ENCODE data around the gene RNF144B. TPM values are rescaled to one million over a fixed set of nuclear protein-coding genes. Genes with fewer than 3 reads are reported as not detected.
A peak's percentile ranks its signal among the peaks of the same experiment; 100 is the strongest.

RNF144B gene
- total and polyA plus RNA-seq, 9 of the 15 experiments (the other 6 are each of a cell fraction or from before 2014, with no cell fraction given): 0.01 TPM; not detected in 8

DNA sequence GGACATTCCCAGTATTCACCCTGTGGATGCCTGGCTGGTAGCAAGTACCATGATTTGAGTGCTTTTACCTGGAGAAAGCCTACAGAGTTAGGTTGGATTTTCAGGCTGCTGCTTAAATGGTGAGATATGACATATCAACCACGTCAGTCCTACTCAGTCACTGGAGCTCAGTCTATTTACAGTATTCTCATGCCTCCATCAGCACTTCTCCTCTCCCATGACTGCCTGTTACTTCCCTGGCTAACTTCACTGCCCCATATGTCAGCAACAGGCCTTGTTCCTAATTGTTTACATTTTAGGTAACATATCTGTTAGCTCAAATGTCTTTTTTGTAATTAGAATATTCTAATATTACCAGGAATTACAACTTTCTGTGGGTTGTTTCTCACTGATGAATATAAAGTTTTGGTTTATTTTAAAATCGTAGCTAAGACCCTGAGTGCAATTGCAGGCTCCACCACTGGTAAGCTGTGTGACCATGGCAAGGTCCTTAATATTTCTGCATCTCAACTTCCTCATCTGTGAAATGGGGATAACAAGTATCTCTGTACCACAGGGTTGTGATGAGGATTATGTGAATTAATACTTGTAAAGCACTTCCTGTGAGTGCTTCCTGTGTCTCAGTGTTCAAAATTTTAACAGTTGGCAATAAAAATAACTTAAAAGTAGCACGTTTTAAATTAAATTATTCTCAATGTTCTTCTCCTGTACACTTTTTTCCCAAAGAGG, 54.3 kb downstream of the RNF144B start:
- no peak for FAIRE-seq
- no peak overlapping the region for H3K4me3 ChIP-seq
- H3K27ac ChIP-seq (ENCODE audit: extremely low read depth, low read depth, low read length): no peak overlapping the region
- in situ Hi-C loops (cut with MboI): no loop called here
- WGBS (ENCODE audit: insufficient coverage, low coverage, missing lambda C conversion rate): 2% methylated on average over 3 of the region's 3 CpGs
- H3K4me2 ChIP-seq (ENCODE audit: insufficient read depth, low read length): no peak overlapping the region
- CTCF ChIA-PET (ENCODE audit: low intra/inter-chr PET ratio): no interaction called here
- H3K36me3 ChIP-seq (ENCODE audit: control insufficient read depth, insufficient read depth, low read length): no peaks in the 10 kb centered on the region
- H3K9me1 ChIP-seq (ENCODE audit: control insufficient read depth, insufficient read depth, low read length): no peaks in the 10 kb centered on the region
- TF ChIP-seq STAT5B (CRISPR knock-in tag; IDR thresholded peaks at IDR 0.05): no peak
- TF ChIP-seq ZNF274 (IDR thresholded peaks at IDR 0.05; ENCODE audit: borderline replicate concordance, low read depth, low read length): no peak
- TF ChIP-seq ZC3H4 (CRISPR knock-in tag; IDR thresholded peaks at IDR 0.05; ENCODE audit: borderline replicate concordance): no peak
- peak; percentile 72 for TF ChIP-seq RBM25 (IDR thresholded peaks at IDR 0.05; ENCODE audit: low read depth, low read length, severe bottlenecking)
- H2AFZ ChIP-seq (ENCODE audit: low read depth, low read length): no peak overlapping the region
- intact Hi-C loops (cut with micrococcal nuclease): no loop called here
- H3K27me3 ChIP-seq (ENCODE audit: control insufficient read depth in 2 of 2, insufficient read depth in 2 of 2, low read length in 2 of 2): no peaks in the 10 kb centered on the region
- H3K9me3 ChIP-seq (replicated peaks; ENCODE audit: control insufficient read depth, insufficient read depth, low read depth, low read length): no peaks in the 10 kb centered on the region
- no peaks in the 10 kb centered on the region for H4K20me1 ChIP-seq (replicated peaks; ENCODE audit: control insufficient read depth, insufficient read depth, low read length)
- no peak for DNase-seq (ENCODE audit: extremely low read depth in 1 of 4, low spot score in 3 of 4)
- H3K79me2 ChIP-seq (ENCODE audit: control insufficient read depth, insufficient read depth, low read length): no peaks in the 10 kb centered on the region
- no peak for ATAC-seq
- POLR2A ChIA-PET: no interaction called here
- H3K4me1 ChIP-seq (replicated peaks in 1 of 2; ENCODE audit: control insufficient read depth in 2 of 2, insufficient read depth in 2 of 2, low read length in 2 of 2): no peaks in the 10 kb centered on the region
- no peak overlapping the region for H3K9ac ChIP-seq (ENCODE audit: insufficient read depth in 1 of 2, low read depth in 2 of 2, low read length in 2 of 2)
- no TSS peak for BruUV-seq (replicated peaks)

DNA sequence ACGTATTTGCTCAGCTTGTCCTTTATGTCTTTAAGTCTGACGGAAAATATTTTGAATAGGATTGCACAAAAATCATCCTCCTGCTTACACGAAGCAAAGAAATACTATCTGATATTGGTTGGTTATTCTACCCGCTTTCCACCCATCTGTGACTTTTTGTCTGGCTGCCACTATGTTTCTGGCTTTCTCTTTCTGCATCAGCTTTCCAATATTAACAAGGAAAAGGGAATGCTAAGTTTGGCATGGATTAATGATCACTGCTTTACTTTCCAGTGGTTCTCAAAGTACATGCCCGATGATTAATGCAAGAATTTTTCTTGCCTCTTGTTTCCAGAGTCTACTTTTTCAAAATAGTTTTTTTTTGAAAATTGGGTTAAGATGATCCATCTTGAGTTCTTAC, 57.0 kb downstream of the RNF144B start:
- intact Hi-C loops (cut with micrococcal nuclease) (no loop called here), in situ Hi-C loops (cut with MboI) (no loop called here)
- CTCF ChIA-PET (ENCODE audit: low intra/inter-chr PET ratio): no interaction called here
- H3K9me1 ChIP-seq (ENCODE audit: control insufficient read depth, insufficient read depth, low read length): no peaks in the 10 kb centered on the region
- no peaks in the 10 kb centered on the region for H3K27me3 ChIP-seq (ENCODE audit: control insufficient read depth in 2 of 2, insufficient read depth in 2 of 2, low read length in 2 of 2)
- no peak overlapping the region for H3K4me3 ChIP-seq
- POLR2A ChIA-PET: interaction anchor here (0.7 kb wide), 1 partner anchor 1079 kb away, joined by 3 read pairs; no protein-coding TSS in a partner anchor
- FAIRE-seq (no peak), DNase-seq (ENCODE audit: extremely low read depth in 1 of 4, low spot score in 3 of 4) (no peak), ATAC-seq (no peak)
- no peaks in the 10 kb centered on the region for H3K79me2 ChIP-seq (ENCODE audit: control insufficient read depth, insufficient read depth, low read length)
- no peaks in the 10 kb centered on the region for H3K9me3 ChIP-seq (replicated peaks; ENCODE audit: control insufficient read depth, insufficient read depth, low read depth, low read length)
- 1% methylated on average over 5 of the region's 5 CpGs for WGBS (ENCODE audit: insufficient coverage, low coverage, missing lambda C conversion rate)
- no peaks in the 10 kb centered on the region for H4K20me1 ChIP-seq (replicated peaks; ENCODE audit: control insufficient read depth, insufficient read depth, low read length)
- H3K27ac ChIP-seq (ENCODE audit: extremely low read depth, low read depth, low read length): no peak overlapping the region
- H3K36me3 ChIP-seq (ENCODE audit: control insufficient read depth, insufficient read depth, low read length): no peaks in the 10 kb centered on the region
- no peak overlapping the region for H3K4me2 ChIP-seq (ENCODE audit: insufficient read depth, low read length)
- H2AFZ ChIP-seq (ENCODE audit: low read depth, low read length): no peak overlapping the region
- no TSS peak for BruUV-seq (replicated peaks)
- H3K4me1 ChIP-seq (replicated peaks in 1 of 2; ENCODE audit: control insufficient read depth in 2 of 2, insufficient read depth in 2 of 2, low read length in 2 of 2): no peaks in the 10 kb centered on the region
- no peak overlapping the region for H3K9ac ChIP-seq (ENCODE audit: insufficient read depth in 1 of 2, low read depth in 2 of 2, low read length in 2 of 2)
- no peak for TF ChIP-seq ZNF766 (CRISPR knock-in tag; conservative IDR thresholded peaks at IDR 0.05)
- no peak for TF ChIP-seq ETV1 (tag; conservative IDR thresholded peaks at IDR 0.05; ENCODE audit: low read depth)
- no peak for TF ChIP-seq ZNF668 (CRISPR knock-in tag; IDR thresholded peaks at IDR 0.05)
- TF ChIP-seq EWSR1 (IDR thresholded peaks at IDR 0.05; ENCODE audit: borderline replicate concordance, low read depth, partially characterized antibody): no peak
- no peak for TF ChIP-seq MCM5 (IDR thresholded peaks at IDR 0.05; ENCODE audit: low read depth)
- no peak for TF ChIP-seq SRSF9 (IDR thresholded peaks at IDR 0.05; ENCODE audit: borderline replicate concordance, low read depth, low read length)
- no peak for TF ChIP-seq ZBTB7A (IDR thresholded peaks at IDR 0.05; ENCODE audit: borderline replicate concordance, control insufficient read depth, low read depth, low read length)
- TF ChIP-seq, protein P1, sequence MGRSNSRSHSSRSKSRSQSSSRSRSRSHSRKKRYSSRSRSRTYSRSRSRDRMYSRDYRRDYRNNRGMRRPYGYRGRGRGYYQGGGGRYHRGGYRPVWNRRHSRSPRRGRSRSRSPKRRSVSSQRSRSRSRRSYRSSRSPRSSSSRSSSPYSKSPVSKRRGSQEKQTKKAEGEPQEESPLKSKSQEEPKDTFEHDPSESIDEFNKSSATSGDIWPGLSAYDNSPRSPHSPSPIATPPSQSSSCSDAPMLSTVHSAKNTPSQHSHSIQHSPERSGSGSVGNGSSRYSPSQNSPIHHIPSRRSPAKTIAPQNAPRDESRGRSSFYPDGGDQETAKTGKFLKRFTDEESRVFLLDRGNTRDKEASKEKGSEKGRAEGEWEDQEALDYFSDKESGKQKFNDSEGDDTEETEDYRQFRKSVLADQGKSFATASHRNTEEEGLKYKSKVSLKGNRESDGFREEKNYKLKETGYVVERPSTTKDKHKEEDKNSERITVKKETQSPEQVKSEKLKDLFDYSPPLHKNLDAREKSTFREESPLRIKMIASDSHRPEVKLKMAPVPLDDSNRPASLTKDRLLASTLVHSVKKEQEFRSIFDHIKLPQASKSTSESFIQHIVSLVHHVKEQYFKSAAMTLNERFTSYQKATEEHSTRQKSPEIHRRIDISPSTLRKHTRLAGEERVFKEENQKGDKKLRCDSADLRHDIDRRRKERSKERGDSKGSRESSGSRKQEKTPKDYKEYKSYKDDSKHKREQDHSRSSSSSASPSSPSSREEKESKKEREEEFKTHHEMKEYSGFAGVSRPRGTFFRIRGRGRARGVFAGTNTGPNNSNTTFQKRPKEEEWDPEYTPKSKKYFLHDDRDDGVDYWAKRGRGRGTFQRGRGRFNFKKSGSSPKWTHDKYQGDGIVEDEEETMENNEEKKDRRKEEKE (IDR thresholded peaks at IDR 0.05; ENCODE audit: borderline replicate concordance in 1 of 2, control insufficient read depth in 1 of 2, low read depth in 2 of 2, low read length in 1 of 2): no peak
- TF ChIP-seq KAT8 (IDR thresholded peaks at IDR 0.05; ENCODE audit: low read depth): no peak

Measured in K562 (cell line).